ENCODE results near the gene MYO5B. TPM values are rescaled to one million over a fixed set of nuclear protein-coding genes. Genes with fewer than 3 reads are reported as not detected.

Gene MYO5B
- total RNA-seq, 1 donor from 2014 or later: 0.52 TPM

DNA sequence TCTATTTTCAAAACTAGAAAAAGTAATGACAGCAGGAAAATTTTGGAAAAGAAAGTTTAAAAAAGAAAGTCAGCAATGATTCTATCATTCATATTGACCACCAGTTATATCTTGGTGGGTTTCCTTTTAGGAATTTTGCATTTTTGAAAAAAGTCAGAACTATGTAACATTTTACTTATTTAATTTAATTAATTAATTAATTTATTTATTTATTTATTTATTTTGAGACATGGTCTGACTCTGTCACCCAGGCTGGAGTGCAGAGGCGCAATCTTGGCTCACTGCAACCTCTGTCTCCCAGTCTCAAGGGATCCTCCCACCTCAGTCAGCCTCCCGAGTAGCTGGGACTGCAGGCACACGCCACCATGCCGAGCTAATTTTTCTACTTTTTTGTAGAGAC lies 231.7 kb downstream of the MYO5B start:
- Histone ChIP-seq H3K36me3 (ENCODE audit: control insufficient read depth in 3 of 3, insufficient read depth in 3 of 3, low read length in 3 of 3) (no peaks in the 10 kb centered on the region), H3K4me3 (ENCODE audit: low read length in 3 of 3) (no peak overlapping the region), H3K4me1 (ENCODE audit: control insufficient read depth in 3 of 3, insufficient read depth in 3 of 3, low read length in 3 of 3) (no peaks in the 10 kb centered on the region), H3K27ac (ENCODE audit: low read depth, low read length) (no peak overlapping the region), H3K9ac (ENCODE audit: low read depth in 1 of 3, low read length in 3 of 3) (no peak overlapping the region), H3K9me3 (ENCODE audit: control insufficient read depth in 3 of 3, low read length in 3 of 3) (no peaks in the 10 kb centered on the region), H3K27me3 (ENCODE audit: control insufficient read depth in 3 of 3, insufficient read depth in 3 of 3, low read length in 3 of 3) (no peaks in the 10 kb centered on the region)

DNA sequence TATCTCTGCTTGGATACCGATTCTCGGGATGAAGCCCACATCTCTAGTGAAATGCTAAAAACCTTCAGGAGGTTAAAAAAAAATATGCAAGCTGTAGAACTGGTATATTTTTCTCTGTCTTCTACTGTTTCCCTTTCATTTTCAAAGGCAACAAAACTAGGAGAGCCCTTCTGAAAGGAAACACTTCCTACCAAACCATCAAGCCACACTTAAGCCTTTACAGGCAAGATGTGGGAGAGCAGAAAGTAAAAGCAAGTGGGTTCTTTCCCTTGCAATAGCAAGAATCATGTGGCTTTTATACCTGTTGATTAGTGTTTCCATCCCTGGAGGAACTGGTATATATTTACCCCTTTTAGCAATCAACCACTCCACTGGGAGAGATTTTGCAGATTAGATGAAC lies 233.7 kb downstream of the MYO5B start:
- H3K27ac ChIP-seq (ENCODE audit: low read depth, low read length): no peak overlapping the region
- no peak overlapping the region for H3K9ac ChIP-seq (ENCODE audit: low read depth in 1 of 3, low read length in 3 of 3)
- no peak overlapping the region for H3K4me3 ChIP-seq (ENCODE audit: low read length in 3 of 3)
- H3K4me1 ChIP-seq (ENCODE audit: control insufficient read depth in 3 of 3, insufficient read depth in 3 of 3, low read length in 3 of 3): no peaks in the 10 kb centered on the region
- no peaks in the 10 kb centered on the region for H3K36me3 ChIP-seq (ENCODE audit: control insufficient read depth in 3 of 3, insufficient read depth in 3 of 3, low read length in 3 of 3)
- no peaks in the 10 kb centered on the region for H3K27me3 ChIP-seq (ENCODE audit: control insufficient read depth in 3 of 3, insufficient read depth in 3 of 3, low read length in 3 of 3)
- H3K9me3 ChIP-seq (ENCODE audit: control insufficient read depth in 3 of 3, low read length in 3 of 3): no peaks in the 10 kb centered on the region

DNA sequence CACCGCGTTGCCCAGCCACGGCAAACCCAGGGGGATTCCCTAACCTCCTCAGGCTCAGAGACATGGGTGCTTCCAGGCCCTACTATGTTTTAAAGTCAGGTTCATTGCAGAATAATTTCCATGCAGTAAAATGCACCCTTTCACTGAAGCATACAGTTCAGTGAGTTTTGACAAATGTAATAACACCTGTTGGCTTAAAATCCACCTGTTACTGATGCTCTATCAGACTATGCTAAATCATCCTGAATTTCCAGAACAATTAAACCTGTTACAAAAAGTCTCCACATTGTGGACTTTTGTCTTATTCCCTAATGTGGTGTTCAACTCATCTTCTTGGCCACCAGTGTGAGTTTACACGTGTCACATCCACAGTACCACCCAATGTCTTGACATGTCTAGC lies 234.6 kb downstream of the MYO5B start:
- no peak overlapping the region for H3K4me3 ChIP-seq (ENCODE audit: low read length in 3 of 3)
- H3K36me3 ChIP-seq (ENCODE audit: control insufficient read depth in 3 of 3, insufficient read depth in 3 of 3, low read length in 3 of 3): no peaks in the 10 kb centered on the region
- no peak overlapping the region for H3K27ac ChIP-seq (ENCODE audit: low read depth, low read length)
- H3K9me3 ChIP-seq (ENCODE audit: control insufficient read depth in 3 of 3, low read length in 3 of 3): no peaks in the 10 kb centered on the region
- H3K27me3 ChIP-seq (ENCODE audit: control insufficient read depth in 3 of 3, insufficient read depth in 3 of 3, low read length in 3 of 3): no peaks in the 10 kb centered on the region
- H3K4me1 ChIP-seq (ENCODE audit: control insufficient read depth in 3 of 3, insufficient read depth in 3 of 3, low read length in 3 of 3): no peaks in the 10 kb centered on the region
- no peak overlapping the region for H3K9ac ChIP-seq (ENCODE audit: low read depth in 1 of 3, low read length in 3 of 3)

GRCh38 chr18:49959176-49959575 lies 235.8 kb downstream of the MYO5B start:
- H3K36me3 ChIP-seq (ENCODE audit: control insufficient read depth in 3 of 3, insufficient read depth in 3 of 3, low read length in 3 of 3): no peaks in the 10 kb centered on the region
- no peaks in the 10 kb centered on the region for H3K27me3 ChIP-seq (ENCODE audit: control insufficient read depth in 3 of 3, insufficient read depth in 3 of 3, low read length in 3 of 3)

DNA sequence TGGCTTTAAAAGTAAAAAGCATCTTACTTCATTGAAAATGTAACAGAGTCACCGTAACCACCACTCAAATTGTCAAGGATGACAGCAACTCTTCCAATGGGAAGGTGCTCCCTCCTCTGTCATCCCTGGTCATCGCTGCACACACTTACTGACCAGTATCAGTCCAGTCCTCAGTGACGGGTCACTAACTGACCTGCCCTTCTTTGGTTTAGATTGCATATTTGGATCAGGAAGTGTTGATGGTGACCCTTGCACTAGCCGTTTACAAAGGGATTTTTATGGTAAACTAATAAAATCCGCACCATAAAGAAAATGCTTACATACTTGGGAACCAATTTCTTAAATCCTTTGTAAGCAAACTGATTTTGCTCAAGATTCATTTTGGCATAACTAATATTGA lies 239.7 kb downstream of the MYO5B start:
- Histone ChIP-seq H3K36me3 (ENCODE audit: control insufficient read depth in 3 of 3, insufficient read depth in 3 of 3, low read length in 3 of 3) (no peaks in the 10 kb centered on the region), H3K4me3 (ENCODE audit: low read length in 3 of 3) (no peak overlapping the region), H3K27me3 (ENCODE audit: control insufficient read depth in 3 of 3, insufficient read depth in 3 of 3, low read length in 3 of 3) (peaks cover 2 to 6% (median 3%) of the 10 kb centered on the region in 3 donors)

More at GRCh38 chr18:49959176-49959575, 235.8 kb downstream of the MYO5B start:
- Histone ChIP-seq H3K9ac (ENCODE audit: low read depth in 1 of 3, low read length in 3 of 3) (no peak overlapping the region), H3K4me1 (ENCODE audit: control insufficient read depth in 3 of 3, insufficient read depth in 3 of 3, low read length in 3 of 3) (no peaks in the 10 kb centered on the region), H3K9me3 (ENCODE audit: control insufficient read depth in 3 of 3, low read length in 3 of 3) (no peaks in the 10 kb centered on the region), H3K27ac (ENCODE audit: low read depth, low read length) (no peak overlapping the region), H3K4me3 (ENCODE audit: low read length in 3 of 3) (no peak overlapping the region)

DNA sequence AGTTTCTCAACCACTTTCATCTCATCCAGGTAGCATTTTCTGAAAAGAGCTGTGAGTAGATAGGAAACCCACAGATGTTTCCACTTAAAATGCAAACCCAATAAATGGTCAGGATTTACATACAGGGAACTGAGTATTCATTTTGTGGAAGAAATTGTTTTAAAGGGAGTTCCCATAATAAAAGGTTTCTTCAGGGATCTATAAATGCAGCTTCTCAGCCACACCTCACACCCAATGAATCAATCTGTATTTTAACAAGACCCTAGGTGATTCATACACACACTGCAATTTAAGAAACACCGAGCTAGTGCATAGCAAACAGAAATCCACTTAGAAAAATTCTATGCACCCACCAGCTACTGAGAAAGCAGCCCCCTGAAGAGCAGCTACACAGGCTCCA lies 241.6 kb downstream of the MYO5B start:
- Histone ChIP-seq H3K27ac (ENCODE audit: low read depth, low read length) (no peak overlapping the region), H3K4me3 (ENCODE audit: low read length in 3 of 3) (no peak overlapping the region), H3K9me3 (ENCODE audit: control insufficient read depth in 3 of 3, low read length in 3 of 3) (no peaks in the 10 kb centered on the region), H3K36me3 (ENCODE audit: control insufficient read depth in 3 of 3, insufficient read depth in 3 of 3, low read length in 3 of 3) (no peaks in the 10 kb centered on the region), H3K4me1 (ENCODE audit: control insufficient read depth in 3 of 3, insufficient read depth in 3 of 3, low read length in 3 of 3) (no peaks in the 10 kb centered on the region), H3K9ac (ENCODE audit: low read depth in 1 of 3, low read length in 3 of 3) (no peak overlapping the region), H3K27me3 (ENCODE audit: control insufficient read depth in 3 of 3, insufficient read depth in 3 of 3, low read length in 3 of 3) (peaks cover 2 to 6% (median 3%) of the 10 kb centered on the region in 3 donors)

More for the DNA sequence above, 239.7 kb downstream of the MYO5B start:
- Histone ChIP-seq H3K9me3 (ENCODE audit: control insufficient read depth in 3 of 3, low read length in 3 of 3) (no peaks in the 10 kb centered on the region), H3K4me1 (ENCODE audit: control insufficient read depth in 3 of 3, insufficient read depth in 3 of 3, low read length in 3 of 3) (no peaks in the 10 kb centered on the region), H3K9ac (ENCODE audit: low read depth in 1 of 3, low read length in 3 of 3) (no peak overlapping the region), H3K27ac (ENCODE audit: low read depth, low read length) (no peak overlapping the region)

GRCh38 chr18:49949951-49950395 lies 245.0 kb downstream of the MYO5B start:
- peaks cover 2 to 6% (median 3%) of the 10 kb centered on the region in 3 donors for H3K27me3 ChIP-seq (ENCODE audit: control insufficient read depth in 3 of 3, insufficient read depth in 3 of 3, low read length in 3 of 3)
- no peak overlapping the region for H3K4me3 ChIP-seq (ENCODE audit: low read length in 3 of 3)
- H3K9ac ChIP-seq (ENCODE audit: low read depth in 1 of 3, low read length in 3 of 3): no peak overlapping the region
- H3K27ac ChIP-seq (ENCODE audit: low read depth, low read length): no peak overlapping the region
- H3K9me3 ChIP-seq (ENCODE audit: control insufficient read depth in 3 of 3, low read length in 3 of 3): no peaks in the 10 kb centered on the region
- H3K36me3 ChIP-seq (ENCODE audit: control insufficient read depth in 3 of 3, insufficient read depth in 3 of 3, low read length in 3 of 3): no peaks in the 10 kb centered on the region
- H3K4me1 ChIP-seq (ENCODE audit: control insufficient read depth in 3 of 3, insufficient read depth in 3 of 3, low read length in 3 of 3): no peaks in the 10 kb centered on the region

DNA sequence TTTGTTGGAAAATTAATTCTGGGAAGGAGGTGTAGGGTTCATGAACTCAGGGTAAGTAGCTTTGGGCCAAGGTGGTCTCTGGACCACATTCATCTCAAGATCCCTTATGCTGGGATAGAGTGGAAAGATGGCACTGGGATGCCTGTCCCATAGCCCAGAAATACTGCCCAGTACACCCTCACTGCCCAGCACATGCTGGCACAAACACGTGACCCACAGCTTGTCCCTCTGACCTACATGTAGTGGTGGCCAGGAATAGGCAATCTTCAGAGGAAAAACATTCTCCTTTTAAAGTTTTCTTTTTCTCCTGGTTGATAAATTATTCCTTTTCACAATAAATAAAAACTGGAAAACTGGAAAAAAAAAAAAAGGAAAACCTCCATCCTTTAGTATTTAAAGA lies 246.0 kb downstream of the MYO5B start:
- Histone ChIP-seq H3K4me1 (ENCODE audit: control insufficient read depth in 3 of 3, insufficient read depth in 3 of 3, low read length in 3 of 3) (no peaks in the 10 kb centered on the region), H3K4me3 (ENCODE audit: low read length in 3 of 3) (no peak overlapping the region), H3K27me3 (ENCODE audit: control insufficient read depth in 3 of 3, insufficient read depth in 3 of 3, low read length in 3 of 3) (peaks cover 2 to 6% (median 3%) of the 10 kb centered on the region in 3 donors), H3K27ac (ENCODE audit: low read depth, low read length) (no peak overlapping the region), H3K9me3 (ENCODE audit: control insufficient read depth in 3 of 3, low read length in 3 of 3) (no peaks in the 10 kb centered on the region), H3K36me3 (ENCODE audit: control insufficient read depth in 3 of 3, insufficient read depth in 3 of 3, low read length in 3 of 3) (no peaks in the 10 kb centered on the region), H3K9ac (ENCODE audit: low read depth in 1 of 3, low read length in 3 of 3) (no peak overlapping the region)

- Histone ChIP-seq H3K36me3 (ENCODE audit: control insufficient read depth in 3 of 3, insufficient read depth in 3 of 3, low read length in 3 of 3) (no peaks in the 10 kb centered on the region), H3K27ac (ENCODE audit: low read depth, low read length) (no peak overlapping the region), H3K9ac (ENCODE audit: low read depth in 1 of 3, low read length in 3 of 3) (no peak overlapping the region), H3K27me3 (ENCODE audit: control insufficient read depth in 3 of 3, insufficient read depth in 3 of 3, low read length in 3 of 3) (no peaks in the 10 kb centered on the region), H3K9me3 (ENCODE audit: control insufficient read depth in 3 of 3, low read length in 3 of 3) (no peaks in the 10 kb centered on the region), H3K4me1 (ENCODE audit: control insufficient read depth in 3 of 3, insufficient read depth in 3 of 3, low read length in 3 of 3) (no peaks in the 10 kb centered on the region), H3K4me3 (ENCODE audit: low read length in 3 of 3) (no peak overlapping the region)
Observed at GRCh38 chr18:49944663-49945062, 250.3 kb downstream of the MYO5B start.

DNA sequence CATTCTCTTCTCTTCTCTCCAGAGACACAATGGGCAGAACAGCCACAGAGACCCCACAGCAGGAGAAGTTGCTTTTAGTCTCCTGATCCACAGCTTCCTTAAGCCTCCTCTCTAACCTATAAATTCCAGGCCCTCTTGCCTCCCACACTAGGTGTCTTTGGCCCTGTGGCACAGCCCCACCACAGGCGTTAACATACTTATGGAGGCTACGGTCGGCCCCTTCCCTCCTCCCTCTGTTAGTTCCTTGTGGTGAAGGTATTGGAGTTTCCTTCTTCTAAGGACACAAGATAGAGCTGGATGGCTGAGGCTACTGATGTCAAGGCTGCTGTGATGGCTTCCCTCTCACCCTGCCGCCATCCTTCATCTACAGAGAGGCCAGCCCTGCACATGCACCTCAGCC lies 258.1 kb downstream of the MYO5B start:
- no peak overlapping the region for H3K27ac ChIP-seq (ENCODE audit: low read depth, low read length)
- peaks cover 0 to 2% (median 0%) of the 10 kb centered on the region in 3 donors for H3K27me3 ChIP-seq (ENCODE audit: control insufficient read depth in 3 of 3, insufficient read depth in 3 of 3, low read length in 3 of 3)
- no peak overlapping the region for H3K4me3 ChIP-seq (ENCODE audit: low read length in 3 of 3)
- no peaks in the 10 kb centered on the region for H3K36me3 ChIP-seq (ENCODE audit: control insufficient read depth in 3 of 3, insufficient read depth in 3 of 3, low read length in 3 of 3)
- H3K9me3 ChIP-seq (ENCODE audit: control insufficient read depth in 3 of 3, low read length in 3 of 3): no peaks in the 10 kb centered on the region
- H3K4me1 ChIP-seq (ENCODE audit: control insufficient read depth in 3 of 3, insufficient read depth in 3 of 3, low read length in 3 of 3): no peaks in the 10 kb centered on the region
- no peak overlapping the region for H3K9ac ChIP-seq (ENCODE audit: low read depth in 1 of 3, low read length in 3 of 3)

DNA sequence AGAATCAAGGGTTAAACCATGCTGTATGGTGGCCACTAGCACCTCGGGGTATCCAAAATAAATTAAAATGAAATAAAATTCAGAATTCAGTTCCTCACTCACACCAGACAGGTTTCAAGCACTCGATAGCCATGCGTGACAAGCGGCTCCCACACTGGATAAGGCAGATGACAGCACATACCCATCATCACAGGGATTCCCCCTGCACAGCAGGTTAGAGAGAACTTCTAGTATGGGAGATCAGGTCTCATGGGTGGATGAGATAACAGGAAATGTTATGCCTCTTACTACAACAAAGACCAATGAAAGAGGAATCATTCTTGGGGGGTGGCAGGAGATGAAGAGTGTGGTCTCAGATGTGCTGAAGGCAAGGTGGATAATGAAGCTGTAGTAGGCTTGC lies 259.7 kb downstream of the MYO5B start:
- Histone ChIP-seq H3K27ac (ENCODE audit: low read depth, low read length) (no peak overlapping the region), H3K36me3 (ENCODE audit: control insufficient read depth in 3 of 3, insufficient read depth in 3 of 3, low read length in 3 of 3) (no peaks in the 10 kb centered on the region), H3K9me3 (ENCODE audit: control insufficient read depth in 3 of 3, low read length in 3 of 3) (no peaks in the 10 kb centered on the region), H3K4me1 (ENCODE audit: control insufficient read depth in 3 of 3, insufficient read depth in 3 of 3, low read length in 3 of 3) (no peaks in the 10 kb centered on the region), H3K27me3 (ENCODE audit: control insufficient read depth in 3 of 3, insufficient read depth in 3 of 3, low read length in 3 of 3) (peaks cover 0 to 7% (median 2%) of the 10 kb centered on the region in 3 donors), H3K9ac (ENCODE audit: low read depth in 1 of 3, low read length in 3 of 3) (no peak overlapping the region), H3K4me3 (ENCODE audit: low read length in 3 of 3) (no peak overlapping the region)

All from skeletal muscle tissue (tissue), 4 donors.